Osteoblast (primary cell): ENCODE results near the gene DYRK1A. TPM values are rescaled to one million over a fixed set of nuclear protein-coding genes. Genes with fewer than 3 reads are reported as not detected.
A peak's percentile ranks its signal among the peaks of the same experiment; 100 is the strongest.

ENCODE experiments used
- DNase-seq: peaks from one replicate; pipeline ENCODE4 v3.0.0; 2011; ENCODE audit warnings: low spot score, mixed read lengths; ENCODE audit not compliant: insufficient read length; ENCODE audit errors: missing footprints
- H2AFZ ChIP-seq: 2 replicates; pipeline ENCODE4 v1.6.0; 2011; ENCODE audit warnings: mild to moderate bottlenecking, low read length
- H3K27ac ChIP-seq: 2 replicates; pipeline ENCODE4 v1.5.1; 2011; ENCODE audit warnings: mild to moderate bottlenecking, low read depth, low read length, moderate library complexity
- H3K27me3 ChIP-seq: 2 replicates; pipeline ENCODE4 v1.6.0; 2012; ENCODE audit warnings: mild to moderate bottlenecking, control low read depth, inconsistent platforms, low read length, moderate library complexity; ENCODE audit not compliant: insufficient read depth
- H3K36me3 ChIP-seq: 2 replicates; pipeline ENCODE4 v1.5.1; 2011; ENCODE audit warnings: mild to moderate bottlenecking, low read length, control low read depth, moderate library complexity; ENCODE audit not compliant: insufficient read depth
- H3K4me1 ChIP-seq: 2 replicates; pipeline ENCODE4 v1.5.1; 2011; ENCODE audit warnings: mild to moderate bottlenecking, low read length, control low read depth, moderate library complexity; ENCODE audit not compliant: insufficient read depth
- H3K4me2 ChIP-seq: 2 replicates; pipeline ENCODE4 v1.6.0; 2011; ENCODE audit warnings: mild to moderate bottlenecking, low read length; ENCODE audit not compliant: insufficient read depth
- H3K4me3 ChIP-seq: fragments of 200-600 bp; sonication (generic); 3 replicates; pipeline ENCODE4 v1.5.1; 2012; ENCODE audit warnings: mild to moderate bottlenecking, low read length, inconsistent platforms; ENCODE audit not compliant: insufficient read depth
- H3K79me2 ChIP-seq: 2 replicates; pipeline ENCODE4 v1.6.0; 2012; ENCODE audit warnings: mild to moderate bottlenecking, low read length, control low read depth, inconsistent platforms; ENCODE audit not compliant: insufficient read depth
- H3K9me3 ChIP-seq: 2 replicates; pipeline ENCODE4 v1.5.1; 2011; ENCODE audit warnings: low read depth, low read length, control low read depth
- H4K20me1 ChIP-seq: 2 replicates; pipeline ENCODE4 v1.6.0; 2012; ENCODE audit warnings: mild to moderate bottlenecking, low read length, control low read depth; ENCODE audit not compliant: insufficient read depth
- CTCF ChIP-seq: IDR thresholded peaks from 2 replicates; pipeline ENCODE4 v1.5.1; 2011; ENCODE audit warnings: mild to moderate bottlenecking, low read depth, low read length, moderate library complexity; ENCODE audit errors: extremely low read depth
- total RNA-seq: library from RNA; depleted of rRNA; stranded (reverse); fragments of >200 nt; gene quantifications from 2 replicates; pipeline ENCODE4 v1.2.3, GENCODE V29; 2012

Gene DYRK1A
- total RNA-seq, 1 donor = 99.2 TPM

GRCh38 chr21:37412603-37413360, 46.2 kb downstream of the DYRK1A start:
- H3K4me3 ChIP-seq = no peak overlapping the region

GRCh38 chr21:37413553-37414291, 47.1 kb downstream of the DYRK1A start:
- Histone ChIP-seq H3K27ac (peak overlapping the region; percentile 49), H3K79me2 (peaks cover 95% of the 10 kb centered on the region), H3K9me3 (no peaks in the 10 kb centered on the region), H3K4me3 (no peak overlapping the region), H3K4me2 (peak overlapping the region; percentile 51), H4K20me1 (peaks cover 32% of the 10 kb centered on the region), H3K27me3 (no peaks in the 10 kb centered on the region), H3K36me3 (no peaks in the 10 kb centered on the region), H2AFZ (no peak overlapping the region), H3K4me1 (peaks cover 28% of the 10 kb centered on the region)
- DNase-seq = no peak
- TF ChIP-seq CTCF = no peak

More at GRCh38 chr21:37412603-37413360, 46.2 kb downstream of the DYRK1A start:
- Histone ChIP-seq H3K4me1 (peaks cover 36% of the 10 kb centered on the region), H3K9me3 (no peaks in the 10 kb centered on the region), H3K27ac (peak overlapping the region; percentile 49), H4K20me1 (peaks cover 36% of the 10 kb centered on the region), H2AFZ (no peak overlapping the region), H3K4me2 (peak overlapping the region; percentile 51), H3K79me2 (peaks cover 95% of the 10 kb centered on the region), H3K36me3 (no peaks in the 10 kb centered on the region), H3K27me3 (no peaks in the 10 kb centered on the region)
- no peak for DNase-seq
- no peak for TF ChIP-seq CTCF

- no peak overlapping the region for H3K4me2 ChIP-seq
- H3K4me1 ChIP-seq = peaks cover 25% of the 10 kb centered on the region
Observed at GRCh38 chr21:37414292-37415253, 48.0 kb downstream of the DYRK1A start.

More at GRCh38 chr21:37414292-37415253, 48.0 kb downstream of the DYRK1A start:
- peaks cover 30% of the 10 kb centered on the region for H4K20me1 ChIP-seq
- H2AFZ ChIP-seq = no peak overlapping the region
- H3K27ac ChIP-seq = peak overlapping the region; percentile 15
- H3K27me3 ChIP-seq = no peaks in the 10 kb centered on the region
- H3K36me3 ChIP-seq = no peaks in the 10 kb centered on the region
- no peak overlapping the region for H3K4me3 ChIP-seq
- DNase-seq = peak; percentile 42
- TF ChIP-seq CTCF = no peak
- no peaks in the 10 kb centered on the region for H3K9me3 ChIP-seq
- H3K79me2 ChIP-seq = peaks cover 95% of the 10 kb centered on the region
